HG02763 (cell line): ENCODE data around the gene RB1.
"Not testable (repeated sequence)": the region's sequence is repeated elsewhere in the genome, so short reads cannot be mapped to it uniquely, and the experiment has no call there.

Source experiments
- ATAC-seq: cut with Tn5 transposase; IDR thresholded peaks from one replicate; pipeline ENCODE4 v1.9.1; 2021; ENCODE audit warnings: mild to moderate bottlenecking, moderate library complexity; ENCODE audit not compliant: unreplicated experiment

RB1 gene

DNA sequence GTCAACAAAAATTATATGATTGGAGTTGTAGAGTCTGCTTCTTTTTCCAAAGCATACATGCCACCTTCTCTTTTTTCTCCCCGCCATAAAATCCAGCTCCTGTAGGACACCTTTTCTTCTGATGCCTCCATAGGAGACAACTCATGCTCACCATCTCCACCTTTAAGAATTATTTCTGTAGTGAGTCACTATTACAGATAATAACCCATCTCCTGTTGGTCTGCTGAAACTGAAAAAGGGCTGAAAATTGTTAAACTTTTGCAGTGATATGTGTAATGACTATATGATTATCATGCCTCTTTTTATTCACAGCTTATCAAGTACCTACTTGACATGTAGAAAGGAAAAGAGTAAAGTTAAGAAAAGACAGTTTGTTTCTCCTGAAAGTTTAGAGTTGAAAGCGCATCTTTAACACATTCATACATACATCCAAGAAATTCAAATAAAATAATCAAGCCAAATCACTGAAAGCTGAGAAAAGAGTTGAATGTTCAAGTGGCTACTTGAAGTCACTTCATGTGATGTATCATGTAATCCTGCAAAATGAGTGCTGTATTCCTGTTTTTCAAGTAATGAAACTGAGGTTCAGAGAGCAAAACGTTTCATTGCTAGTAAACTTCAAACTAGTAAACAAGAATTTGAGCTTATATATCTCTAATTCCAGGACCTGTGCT lies 144.9 kb downstream of the RB1 start:
- ATAC-seq = no peak

- no peak for ATAC-seq
Observed at GRCh38 chr13:48448959-48449614, 145.5 kb downstream of the RB1 start.

- no peak for ATAC-seq
Observed at GRCh38 chr13:48449656-48450055, 146.1 kb downstream of the RB1 start.

DNA sequence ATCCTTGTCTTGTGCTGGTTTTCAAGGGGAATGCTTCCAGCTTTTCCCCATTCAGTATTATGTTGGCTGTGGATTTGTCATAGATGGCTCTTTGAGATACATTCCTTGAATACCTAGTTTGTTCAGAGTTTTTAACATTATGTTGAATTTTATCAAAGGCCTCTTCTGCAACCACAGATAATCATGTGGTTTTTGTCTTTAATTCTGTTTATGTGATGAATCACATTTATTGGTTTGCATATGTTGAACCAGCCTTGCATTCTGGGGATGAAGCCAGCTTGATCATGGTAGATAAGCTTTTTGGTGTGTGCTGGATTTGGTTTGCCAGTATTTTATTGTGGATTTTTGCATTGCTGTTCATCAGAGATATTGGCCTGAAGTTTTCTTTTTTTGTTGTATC lies 147.6 kb downstream of the RB1 start:
- ATAC-seq = not testable (repeated sequence)

GRCh38 chr13:48456546-48456945 lies 153.0 kb downstream of the RB1 start:
- ATAC-seq = no peak

DNA sequence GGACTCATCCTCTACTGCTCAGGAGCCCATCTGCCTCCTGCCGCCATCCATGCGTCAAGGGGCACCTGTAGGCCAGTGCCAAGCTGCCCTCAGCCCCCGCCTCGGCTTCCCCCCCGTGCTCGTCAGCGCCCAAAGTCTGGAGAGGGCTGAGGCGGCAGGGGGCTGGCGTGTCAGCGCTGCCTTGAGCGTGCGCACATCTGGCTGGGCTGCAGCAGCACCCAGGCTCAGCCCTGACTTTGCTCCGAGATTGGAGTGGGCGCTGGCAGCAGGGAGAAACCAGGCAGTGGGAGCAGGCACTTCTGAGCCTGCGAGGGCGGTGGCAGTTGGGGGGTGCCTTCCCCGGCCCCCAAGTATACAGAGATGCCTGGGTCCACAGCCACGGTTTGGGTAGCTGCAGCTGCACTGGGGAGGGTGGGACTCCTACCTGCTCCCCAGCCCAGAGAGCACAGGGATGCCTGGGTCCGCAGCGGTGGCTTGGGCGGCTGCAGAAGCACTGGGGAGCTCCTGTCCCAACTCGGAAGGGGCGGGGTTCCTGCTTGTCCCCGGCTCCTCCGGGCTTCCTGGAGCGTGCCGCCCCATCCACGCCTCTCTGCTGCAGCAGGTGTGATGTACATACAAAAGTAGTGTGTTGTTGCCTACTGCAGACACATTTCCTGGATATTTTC lies 154.2 kb downstream of the RB1 start:
- ATAC-seq = no peak

- no peak for ATAC-seq
Observed at GRCh38 chr13:48475230-48475629, 171.7 kb downstream of the RB1 start.

DNA sequence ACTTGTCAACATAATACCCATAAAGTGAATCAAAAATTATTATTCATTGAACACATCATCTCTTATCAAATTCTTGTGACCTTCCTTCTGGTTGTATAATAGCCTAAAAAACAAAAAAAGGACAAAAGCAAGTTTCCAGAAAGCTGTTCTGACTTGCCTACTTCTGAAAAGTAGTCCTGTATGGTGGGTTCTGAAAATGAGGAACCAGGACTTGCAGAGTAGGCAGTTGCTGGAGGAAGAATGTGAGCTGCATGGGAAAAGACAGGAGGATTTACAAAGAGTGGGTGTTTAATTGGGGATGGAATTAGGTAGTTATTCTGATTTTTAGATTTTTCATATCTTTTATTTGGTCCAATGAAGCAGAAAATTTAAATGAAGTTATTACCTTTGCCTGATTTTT lies 172.7 kb downstream of the RB1 start:
- no peak for ATAC-seq

DNA sequence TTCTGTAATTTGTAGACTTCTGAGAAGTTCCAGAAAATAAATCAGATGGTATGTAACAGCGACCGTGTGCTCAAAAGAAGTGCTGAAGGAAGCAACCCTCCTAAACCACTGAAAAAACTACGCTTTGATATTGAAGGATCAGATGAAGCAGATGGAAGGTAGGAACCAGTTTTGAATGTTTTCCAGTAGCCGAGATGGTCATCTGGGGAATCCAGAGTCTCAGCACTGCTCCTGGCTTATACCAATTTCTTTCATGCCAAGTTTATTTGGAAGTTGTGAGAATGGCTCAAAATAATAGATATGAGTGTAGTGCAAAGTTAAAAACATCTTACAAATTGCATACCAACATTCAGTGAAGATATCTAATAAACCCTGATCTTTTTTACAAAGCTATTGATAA lies 173.1 kb downstream of the RB1 start:
- no peak for ATAC-seq

GRCh38 chr13:48477191-48477855 lies 173.8 kb downstream of the RB1 start:
- peak; percentile 44 for ATAC-seq

GRCh38 chr13:48478391-48478790 lies 174.8 kb downstream of the RB1 start:
- ATAC-seq = no peak

DNA sequence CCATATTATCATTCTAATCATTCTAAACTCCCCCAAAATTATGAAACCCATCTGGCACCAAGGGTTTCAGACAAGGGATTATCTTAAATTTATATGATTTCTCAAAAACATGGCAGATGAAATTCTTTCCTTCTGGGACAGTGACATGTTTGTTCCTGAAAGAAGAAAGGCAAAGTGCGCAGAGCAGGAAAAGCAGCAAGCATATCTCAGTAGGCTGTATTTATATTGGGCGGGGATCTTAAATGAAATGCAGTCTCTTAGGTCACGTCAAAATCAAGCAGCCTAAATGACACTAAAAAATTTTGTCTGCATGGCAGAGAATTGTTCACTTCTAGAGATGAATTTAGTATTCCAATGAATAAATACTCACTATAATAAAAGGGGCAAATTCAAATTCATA lies 180.0 kb downstream of the RB1 start:
- ATAC-seq = no peak

DNA sequence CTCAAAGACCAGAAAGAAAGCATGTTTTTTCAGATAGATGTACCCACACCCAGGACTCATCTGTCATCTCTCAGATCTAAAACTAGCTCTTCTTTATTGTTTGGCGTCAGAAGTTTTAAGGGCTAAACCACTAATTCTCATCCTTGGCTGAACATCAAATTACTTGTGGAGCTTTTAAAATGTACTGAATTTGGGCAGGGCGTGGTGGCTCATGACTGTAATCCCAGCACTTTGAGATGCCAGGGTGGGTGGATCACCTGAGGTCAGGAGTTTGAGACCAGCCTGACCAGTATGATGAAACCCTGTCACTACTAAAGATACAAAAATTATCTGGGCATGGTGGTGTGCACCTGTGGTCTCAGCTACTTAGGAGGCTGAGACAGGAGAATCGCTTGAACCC lies 181.9 kb downstream of the RB1 start:
- no peak for ATAC-seq

DNA sequence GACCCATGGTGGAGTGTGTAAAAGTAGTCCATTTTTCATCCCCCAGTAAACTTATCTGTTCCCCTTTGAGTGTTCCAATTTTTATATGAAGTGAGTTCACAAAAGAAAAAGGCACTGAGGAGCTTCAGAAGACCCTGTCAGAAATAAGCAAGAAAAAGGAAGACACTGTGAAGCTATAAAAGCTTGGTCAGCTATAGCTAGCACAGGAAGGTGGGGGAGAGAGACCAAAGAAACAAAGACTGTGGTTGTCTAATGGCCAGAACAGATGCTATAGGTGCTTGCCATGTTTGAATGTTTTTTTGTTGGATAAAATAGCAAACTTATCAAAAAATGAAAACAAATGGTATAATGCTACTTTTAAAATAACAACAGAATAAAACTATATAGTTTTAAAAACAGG lies 182.8 kb downstream of the RB1 start:
- no peak for ATAC-seq

DNA sequence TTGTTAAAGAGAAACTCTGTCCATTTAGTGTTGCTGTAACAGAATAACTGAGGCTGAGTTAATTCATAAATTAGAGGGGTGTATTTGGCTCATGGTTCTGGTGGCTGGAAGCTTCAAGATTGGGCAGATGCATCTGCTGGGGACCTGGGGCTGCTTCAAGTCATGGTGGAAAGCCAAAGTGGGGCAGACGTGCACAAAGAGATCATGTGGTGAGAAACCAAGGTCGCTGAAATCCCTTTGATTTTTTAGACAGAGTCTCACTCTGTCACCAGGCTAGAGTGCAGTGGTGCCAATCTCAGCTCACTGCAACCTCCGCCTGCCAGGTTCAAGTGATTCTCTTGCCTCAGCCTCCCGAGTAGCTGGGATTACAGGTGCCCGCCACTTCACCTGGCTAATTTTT lies 183.3 kb downstream of the RB1 start:
- ATAC-seq = no peak

DNA sequence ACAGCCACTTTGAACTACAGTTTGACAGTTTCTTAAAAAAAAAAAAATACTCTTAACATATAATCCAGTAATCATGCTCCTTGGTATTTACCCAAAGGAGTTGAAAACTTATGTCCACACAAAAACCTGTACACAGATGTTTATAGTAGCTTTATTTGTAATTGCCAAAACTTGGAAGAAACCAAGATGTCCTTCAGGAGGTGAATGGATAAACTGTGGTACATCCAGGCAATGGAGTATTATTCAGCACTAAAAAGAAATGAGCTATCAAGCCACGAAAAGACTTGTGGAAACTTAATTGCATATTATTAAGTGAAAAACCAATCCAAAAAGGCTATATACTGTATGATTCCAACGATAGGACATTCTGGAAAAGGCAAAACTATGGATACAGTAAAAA lies 184.4 kb downstream of the RB1 start:
- no peak for ATAC-seq

DNA sequence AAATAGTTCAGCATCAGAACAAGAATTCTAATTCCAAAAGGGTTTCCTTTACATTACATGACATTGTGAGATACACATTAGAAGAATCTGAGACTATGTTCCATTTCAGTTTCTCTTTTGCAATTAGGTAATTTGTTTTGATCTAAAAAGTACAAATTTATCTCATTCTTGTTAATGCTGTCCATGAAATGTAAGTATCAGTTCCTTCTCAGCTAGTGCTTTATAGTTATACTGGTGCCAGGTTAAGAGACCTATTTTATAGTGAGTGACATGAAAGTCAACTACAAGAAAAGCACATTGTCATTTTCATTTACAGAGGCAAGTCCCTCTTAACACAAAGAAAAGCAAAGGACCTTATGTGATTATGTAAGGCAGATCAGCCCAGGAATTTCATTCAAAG lies 185.4 kb downstream of the RB1 start:
- ATAC-seq = no peak

DNA sequence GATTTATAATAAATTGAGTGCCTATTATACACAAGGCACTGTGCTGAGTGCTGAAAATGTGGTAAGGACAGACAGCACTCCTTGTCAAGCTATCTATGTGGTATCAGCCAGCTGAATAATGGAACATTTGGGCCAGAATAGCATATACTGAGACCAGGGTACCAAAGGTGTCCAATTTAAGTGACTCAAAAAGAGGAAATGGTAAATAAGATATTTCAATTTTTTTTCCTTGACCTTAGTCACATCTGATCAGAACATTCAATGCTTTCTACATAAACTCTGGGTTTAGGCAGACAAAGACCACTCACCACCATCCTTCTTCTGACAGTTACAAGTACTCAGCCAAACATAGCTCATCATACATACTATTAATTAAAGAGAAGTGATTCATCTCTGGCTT lies 186.1 kb downstream of the RB1 start:
- ATAC-seq = no peak

DNA sequence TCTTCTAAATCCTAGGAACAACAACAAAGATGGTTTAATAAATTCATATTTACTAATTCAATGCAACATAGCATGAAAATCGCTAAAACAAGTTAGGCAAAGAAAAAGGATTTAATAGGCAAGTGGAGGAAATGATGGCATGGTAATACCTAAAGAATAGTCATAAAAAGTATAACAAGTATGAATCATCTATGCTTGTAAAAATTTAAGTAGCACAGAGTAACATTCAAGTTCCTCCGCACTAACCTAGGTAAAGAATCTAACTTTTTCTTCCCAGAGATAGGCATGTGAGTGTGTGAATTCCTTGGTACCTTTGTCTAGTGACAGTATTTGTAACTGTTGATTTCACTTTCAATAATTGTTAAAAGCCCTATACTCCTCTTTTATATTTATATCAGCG lies 186.7 kb downstream of the RB1 start:
- ATAC-seq = no peak

- no peak for ATAC-seq
Observed at GRCh38 chr13:48491423-48492095, 188.0 kb downstream of the RB1 start.

DNA sequence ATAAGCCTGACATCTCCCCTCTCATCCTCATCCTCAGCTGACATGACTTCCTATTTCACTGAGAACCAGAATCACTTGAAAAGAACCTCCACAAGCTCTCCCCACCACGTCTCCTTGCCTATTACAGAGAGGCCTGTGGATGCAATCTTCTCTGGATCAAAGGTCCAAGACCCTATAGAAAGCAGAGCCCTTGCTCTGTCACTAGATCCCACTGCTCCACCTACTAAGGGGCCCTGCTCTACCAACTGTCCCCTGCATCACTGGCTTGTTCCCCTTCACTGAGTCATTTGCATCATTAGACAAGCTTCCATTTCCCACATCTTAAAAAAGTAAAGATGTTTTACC lies 188.5 kb downstream of the RB1 start:
- ATAC-seq = peak; percentile 43
